ENCODE data around the gene CLDN6. TPM values are rescaled to one million over a fixed set of nuclear protein-coding genes. Genes with fewer than 3 reads are reported as not detected.

CLDN6 gene
- total RNA-seq, 1 experiment from 2014 or later = 0.49 TPM

GRCh38 chr16:3038256-3038655 lies 20.3 kb upstream of the CLDN6 start:
- Histone ChIP-seq H3K27ac (ENCODE audit: low read depth, low read length) (no peak overlapping the region), H3K4me3 (replicated peaks in 1 of 2; ENCODE audit: low read depth in 1 of 2, low read length in 2 of 2) (no peak overlapping the region), H3K9ac (ENCODE audit: low read length) (no peak overlapping the region), H4K20me1 (ENCODE audit: insufficient read depth) (no peaks in the 10 kb centered on the region), H3K4me1 (ENCODE audit: control insufficient read depth in 1 of 2, insufficient read depth in 2 of 2, low read length in 2 of 2) (peaks cover 24 to 59% of the 10 kb centered on the region in 2 experiments), H3K9me2 (ENCODE audit: insufficient read depth) (no peaks in the 10 kb centered on the region), H3K4me2 (ENCODE audit: low read length) (no peak overlapping the region), H3K36me3 (ENCODE audit: control insufficient read depth in 1 of 2, insufficient read depth in 2 of 2, low read length in 2 of 2) (no peaks in the 10 kb centered on the region), H3K9me3 (ENCODE audit: control insufficient read depth in 1 of 2, insufficient read depth in 1 of 2, low read depth in 1 of 2, low read length in 2 of 2) (no peaks in the 10 kb centered on the region), H3K79me2 (ENCODE audit: insufficient read depth, low read length) (no peaks in the 10 kb centered on the region), H3K27me3 (ENCODE audit: insufficient read depth, low read length) (no peaks in the 10 kb centered on the region), H2AFZ (ENCODE audit: low read depth, low read length, poor library complexity, severe bottlenecking) (no peak overlapping the region)
- intact Hi-C loops (cut with micrococcal nuclease) = no loop called here
- TF ChIP-seq RAD21 (IDR thresholded peaks at IDR 0.05; ENCODE audit: low read depth) (no peak), ELF1 (IDR thresholded peaks at IDR 0.05; ENCODE audit: borderline replicate concordance, low read depth) (no peak), REST (IDR thresholded peaks at IDR 0.05; ENCODE audit: low read depth) (no peak), CEBPB (IDR thresholded peaks at IDR 0.05; ENCODE audit: low read depth) (no peak), ZNF274 (IDR thresholded peaks at IDR 0.05; ENCODE audit: low read depth, low read length) (no peak), TCF7L2 (IDR thresholded peaks at IDR 0.05; ENCODE audit: borderline replicate concordance, extremely low read depth, insufficient read depth, insufficient read length) (no peak), EZH2 (IDR thresholded peaks at IDR 0.05) (no peak)
- ChIA-PET POLR2A (interaction anchor here (2.0 kb wide), 1 partner anchor 10 kb away, joined by 16 read pairs; no protein-coding TSS in a partner anchor), RAD21 (ENCODE audit: low non-redundant PET in 1 of 2, low total read pairs in 2 of 2, uncharacterized antibody in 2 of 2, unreplicated experiment in 2 of 2) (no interaction called here), CTCF (interaction anchor here (1.9 kb wide), 1 partner anchor 10 kb away, joined by 15 read pairs; no protein-coding TSS in a partner anchor)
- DNase-seq (ENCODE audit: low read depth, low spot score) (no peak), ATAC-seq (no peak)
- no TSS peak for BruUV-seq (replicated peaks)

All from HCT116 (cell line).